Measurements from ENCODE around the gene MOSPD2.

The MOSPD2 gene

GRCh38 chrX:14915596-14915995, 42.4 kb downstream of the MOSPD2 start:
- DNase-seq = no peak
- no peak for ATAC-seq

GRCh38 chrX:14916017-14916674, 42.9 kb downstream of the MOSPD2 start:
- DNase-seq (no peak), ATAC-seq (no peak)

- DNase-seq = no peak
- no peak for ATAC-seq
Measured at GRCh38 chrX:14919407-14919806, 46.2 kb downstream of the MOSPD2 start.

GRCh38 chrX:14920196-14920595, 47.0 kb downstream of the MOSPD2 start:
- ATAC-seq (no peak), DNase-seq (no peak)

- no peak for ATAC-seq
- no peak for DNase-seq
Measured at GRCh38 chrX:14922437-14922836, 49.2 kb downstream of the MOSPD2 start.

GRCh38 chrX:14923761-14924160, 50.5 kb downstream of the MOSPD2 start:
- ATAC-seq (no peak), DNase-seq (no peak)

GRCh38 chrX:14926471-14926870, 53.2 kb downstream of the MOSPD2 start:
- ATAC-seq = no peak
- DNase-seq = no peak

GRCh38 chrX:14927401-14927800, 54.2 kb downstream of the MOSPD2 start:
- DNase-seq = no peak
- no peak for ATAC-seq

GRCh38 chrX:14930663-14931062, 57.4 kb downstream of the MOSPD2 start:
- ATAC-seq (no peak), DNase-seq (no peak)

GRCh38 chrX:14932136-14932535, 58.9 kb downstream of the MOSPD2 start:
- DNase-seq (no peak), ATAC-seq (no peak)

- ATAC-seq (no peak), DNase-seq (no peak)
Measured at GRCh38 chrX:14934423-14934822, 61.2 kb downstream of the MOSPD2 start.

- ATAC-seq = no peak
- no peak for DNase-seq
Measured at GRCh38 chrX:14936561-14936960, 63.3 kb downstream of the MOSPD2 start.

- ATAC-seq (no peak), DNase-seq (no peak)
Measured at GRCh38 chrX:14939644-14940043, 66.4 kb downstream of the MOSPD2 start.

- ATAC-seq = no peak
- no peak for DNase-seq
Measured at GRCh38 chrX:14941301-14941700, 68.1 kb downstream of the MOSPD2 start.

GRCh38 chrX:14942341-14942740, 69.1 kb downstream of the MOSPD2 start:
- ATAC-seq (no peak), DNase-seq (no peak)

GRCh38 chrX:14943962-14944361, 70.7 kb downstream of the MOSPD2 start:
- DNase-seq (no peak), ATAC-seq (no peak)

GRCh38 chrX:14946606-14947155, 73.5 kb downstream of the MOSPD2 start:
- DNase-seq (no peak), ATAC-seq (no peak)

- no peak for ATAC-seq
Measured at GRCh38 chrX:14948691-14949090, 75.5 kb downstream of the MOSPD2 start.

GRCh38 chrX:14956813-14957582, 83.8 kb downstream of the MOSPD2 start:
- DNase-seq (no peak), ATAC-seq (no peak)

More at GRCh38 chrX:14948691-14949090, 75.5 kb downstream of the MOSPD2 start:
- no peak for DNase-seq

GRCh38 chrX:14963447-14964236, 90.4 kb downstream of the MOSPD2 start:
- ATAC-seq (no peak), DNase-seq (no peak)

GRCh38 chrX:14964500-14964899, 91.3 kb downstream of the MOSPD2 start:
- DNase-seq (no peak), ATAC-seq (no peak)

Measured in stimulated activated naive CD8-positive, alpha-beta T cell treated with anti-CD3 and anti-CD28 coated beads, Interleukin-15, Interleukin-2, amounts not matched to agents 100 U/mL and 50 U/mL, for 24 hours (primary cell).